ENCODE data around the gene KRT26.

DNA sequence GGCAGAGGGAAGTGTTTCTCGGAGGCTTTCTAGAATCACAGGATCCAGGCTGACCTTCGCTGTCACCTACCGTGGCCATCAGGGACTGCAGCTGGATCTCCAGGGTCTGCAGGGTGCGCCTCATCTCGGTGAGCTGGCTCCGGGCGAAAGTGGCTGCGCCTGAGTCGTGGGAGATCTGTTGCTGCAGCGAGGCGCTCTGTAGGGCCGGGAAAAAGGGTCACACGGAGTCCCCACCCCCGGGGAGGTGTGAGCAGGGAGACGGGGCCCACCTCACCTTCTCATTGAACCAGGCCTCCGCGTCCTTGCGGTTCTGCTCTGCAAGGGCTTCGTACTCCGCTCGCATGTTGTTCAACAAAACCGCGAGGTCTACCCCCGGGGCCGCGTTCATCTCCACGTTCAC, 24.8 kb upstream of the KRT26 start:
- TF ChIP-seq POLR2AphosphoS5 (IDR thresholded peaks at IDR 0.05), result no peak
- TF ChIP-seq CTCF (IDR thresholded peaks at IDR 0.05), result no peak

Data from stomach (tissue), 4 donors.